Osteocyte (in vitro differentiated cells): ENCODE data around the gene UBTD1. TPM values are rescaled to one million over a fixed set of nuclear protein-coding genes. Genes with fewer than 3 reads are reported as not detected.

Experiments used
- DNase-seq: peaks from one replicate; pipeline ENCODE4 v3.0.0; 2021; ENCODE audit warnings: mixed read lengths; ENCODE audit not compliant: unreplicated experiment; ENCODE audit errors: extremely low spot score
- H3K27ac Mint-ChIP-seq: one replicate; pipeline ENCODE4 v1.8.0; 2021; ENCODE audit warnings: mild to moderate bottlenecking, mixed read lengths; ENCODE audit not compliant: unreplicated experiment
- H3K27me3 Mint-ChIP-seq: one replicate; pipeline ENCODE4 v1.8.0; 2021; ENCODE audit warnings: mixed read lengths; ENCODE audit not compliant: unreplicated experiment
- H3K36me3 Mint-ChIP-seq: one replicate; pipeline ENCODE4 v1.8.0; 2021; ENCODE audit warnings: mixed read lengths; ENCODE audit not compliant: unreplicated experiment
- H3K4me1 Mint-ChIP-seq: one replicate; pipeline ENCODE4 v1.8.0; 2021; ENCODE audit warnings: mixed read lengths; ENCODE audit not compliant: unreplicated experiment
- H3K4me3 Mint-ChIP-seq: one replicate; pipeline ENCODE4 v1.8.0; 2021; ENCODE audit warnings: mild to moderate bottlenecking, moderate library complexity, mixed read lengths; ENCODE audit not compliant: unreplicated experiment
- H3K9me3 Mint-ChIP-seq: one replicate; pipeline ENCODE4 v1.8.0; 2021; ENCODE audit warnings: mixed read lengths; ENCODE audit not compliant: unreplicated experiment
- total RNA-seq: library from RNA; stranded (reverse); gene quantifications from 2 replicates; pipeline ENCODE4 v1.2.1, GENCODE V29; 2021
- TF ChIP-seq, protein P1 (sequence below): fragments of 200-600 bp; sonication (generic); IDR thresholded peaks from 2 replicates; pipeline ENCODE4 v1.5.0; 2021; ENCODE audit warnings: antibody characterized with exemption, mild to moderate bottlenecking, moderate library complexity

The UBTD1 gene
- total RNA-seq, 1 donor from 2014 or later: 25.6 TPM

DNA sequence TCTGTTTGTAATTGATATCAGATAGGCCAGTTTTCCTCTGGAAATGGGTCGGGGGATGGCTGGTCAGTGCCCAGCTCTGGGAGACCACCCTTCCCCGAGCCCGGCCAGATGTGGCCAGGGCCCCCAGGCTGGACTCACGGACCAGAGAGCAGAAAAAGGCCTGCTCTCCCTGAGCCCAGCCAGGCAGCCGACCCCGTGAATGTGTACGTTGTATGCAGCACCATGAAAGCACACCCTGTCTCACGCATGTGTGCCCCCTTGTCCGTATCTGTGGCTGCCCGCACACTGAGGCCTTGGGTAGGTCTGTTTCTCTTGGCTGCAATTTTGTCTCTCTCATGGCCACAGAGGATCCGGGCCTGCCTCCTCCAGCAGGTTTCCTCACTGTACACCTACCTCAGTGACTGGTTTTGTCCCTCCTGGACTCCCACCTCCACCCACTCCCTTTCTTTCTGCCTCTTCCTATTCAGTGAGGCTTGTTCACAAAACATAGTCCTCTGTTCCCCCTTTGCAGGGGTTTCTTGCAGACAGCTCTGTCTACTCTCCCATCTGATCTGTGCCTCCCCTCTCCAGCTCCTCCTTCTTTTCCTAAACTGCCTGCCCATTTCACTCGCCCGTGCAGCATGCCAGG, 50.2 kb downstream of the UBTD1 start:
- DNase-seq: no peak
- Mint-ChIP-seq H3K9me3 (no peaks in the 10 kb centered on the region), H3K4me3 (no peak overlapping the region), H3K4me1 (peaks cover 41% of the 10 kb centered on the region), H3K27me3 (no peaks in the 10 kb centered on the region), H3K27ac (peak overlapping the region; percentile 69), H3K36me3 (no peaks in the 10 kb centered on the region)
- TF ChIP-seq, protein P1, sequence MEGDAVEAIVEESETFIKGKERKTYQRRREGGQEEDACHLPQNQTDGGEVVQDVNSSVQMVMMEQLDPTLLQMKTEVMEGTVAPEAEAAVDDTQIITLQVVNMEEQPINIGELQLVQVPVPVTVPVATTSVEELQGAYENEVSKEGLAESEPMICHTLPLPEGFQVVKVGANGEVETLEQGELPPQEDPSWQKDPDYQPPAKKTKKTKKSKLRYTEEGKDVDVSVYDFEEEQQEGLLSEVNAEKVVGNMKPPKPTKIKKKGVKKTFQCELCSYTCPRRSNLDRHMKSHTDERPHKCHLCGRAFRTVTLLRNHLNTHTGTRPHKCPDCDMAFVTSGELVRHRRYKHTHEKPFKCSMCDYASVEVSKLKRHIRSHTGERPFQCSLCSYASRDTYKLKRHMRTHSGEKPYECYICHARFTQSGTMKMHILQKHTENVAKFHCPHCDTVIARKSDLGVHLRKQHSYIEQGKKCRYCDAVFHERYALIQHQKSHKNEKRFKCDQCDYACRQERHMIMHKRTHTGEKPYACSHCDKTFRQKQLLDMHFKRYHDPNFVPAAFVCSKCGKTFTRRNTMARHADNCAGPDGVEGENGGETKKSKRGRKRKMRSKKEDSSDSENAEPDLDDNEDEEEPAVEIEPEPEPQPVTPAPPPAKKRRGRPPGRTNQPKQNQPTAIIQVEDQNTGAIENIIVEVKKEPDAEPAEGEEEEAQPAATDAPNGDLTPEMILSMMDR: no peak

DNA sequence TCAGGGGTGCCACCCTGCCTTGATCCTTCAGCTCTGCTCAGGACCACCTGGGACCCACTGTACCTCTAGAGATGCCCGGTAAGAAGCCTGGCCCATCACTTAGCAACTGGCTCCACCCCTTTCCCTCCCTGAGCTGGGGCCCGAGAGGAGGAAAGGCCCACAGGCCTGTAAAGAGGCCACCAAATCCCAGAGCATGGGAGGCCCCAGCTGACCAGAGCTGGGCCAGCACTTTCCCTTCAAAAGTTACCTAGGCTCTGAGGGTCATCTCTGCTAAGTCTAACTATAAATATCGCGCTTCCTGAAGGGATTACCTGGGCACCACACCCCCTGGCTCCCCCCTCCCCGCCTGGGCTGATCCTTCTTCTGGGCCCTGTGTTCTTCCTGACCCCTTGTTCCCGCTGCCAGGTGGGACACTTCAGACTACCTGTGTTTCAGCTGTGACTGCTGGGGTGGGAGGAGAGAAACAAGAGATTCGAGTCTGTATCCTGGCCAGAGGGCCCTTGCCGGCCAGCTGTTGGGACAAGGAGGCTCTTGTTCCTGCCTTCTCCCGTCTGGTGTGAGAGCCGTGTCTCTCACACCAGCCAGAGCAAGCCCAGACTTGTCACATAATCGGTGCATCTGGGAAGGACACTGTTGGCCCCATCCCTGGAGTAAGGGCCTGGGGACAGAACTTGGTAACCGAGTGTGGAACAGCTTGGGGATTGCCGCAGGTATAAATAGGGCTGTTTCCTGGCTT, 51.0 kb downstream of the UBTD1 start:
- H3K27me3 Mint-ChIP-seq: no peaks in the 10 kb centered on the region
- peaks cover 37% of the 10 kb centered on the region for H3K4me1 Mint-ChIP-seq
- peak overlapping the region; percentile 69 for H3K27ac Mint-ChIP-seq
- DNase-seq: no peak
- TF ChIP-seq, protein P1: no peak
- no peaks in the 10 kb centered on the region for H3K36me3 Mint-ChIP-seq
- no peaks in the 10 kb centered on the region for H3K9me3 Mint-ChIP-seq
- no peak overlapping the region for H3K4me3 Mint-ChIP-seq

DNA sequence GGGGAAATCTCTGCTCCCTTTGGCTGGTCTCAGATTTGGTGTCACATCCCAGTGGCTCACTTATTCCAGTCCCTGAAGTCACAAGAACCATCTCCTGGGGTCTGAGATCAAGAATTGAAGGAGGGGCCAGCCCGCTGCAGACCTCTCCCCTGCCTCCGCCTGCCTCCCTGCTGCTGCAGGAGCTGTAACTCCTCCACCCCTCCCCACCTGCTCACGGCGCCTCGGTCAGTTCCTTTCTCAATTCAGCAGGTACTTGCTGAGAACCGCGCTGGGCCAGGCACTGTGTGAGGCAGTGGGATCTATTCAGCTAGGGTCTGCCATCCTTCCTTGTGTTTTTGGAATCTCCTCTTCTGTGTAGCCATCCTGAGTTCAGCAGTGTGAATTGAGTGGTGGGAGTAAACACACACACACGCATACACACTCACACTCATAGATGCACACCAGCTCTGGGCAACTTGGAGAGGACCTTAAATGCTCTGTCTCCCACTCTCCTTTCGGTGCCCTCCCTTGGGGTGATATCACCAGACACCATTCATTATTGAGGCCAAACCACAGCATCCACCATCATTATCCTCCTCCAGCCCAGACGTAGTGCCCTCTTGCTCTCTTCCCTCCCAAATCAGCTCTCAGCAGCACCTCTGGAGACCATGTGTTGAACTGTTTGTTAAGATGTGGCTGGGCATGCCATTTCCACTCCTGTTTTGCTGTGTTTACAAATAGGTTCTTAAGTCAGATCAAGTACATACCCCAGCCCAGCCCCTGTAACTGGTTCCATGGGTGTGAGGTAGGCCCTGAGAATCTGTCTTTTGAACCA, 51.8 kb downstream of the UBTD1 start:
- Mint-ChIP-seq H3K4me3 (no peak overlapping the region), H3K36me3 (peaks cover 3% of the 10 kb centered on the region), H3K4me1 (peaks cover 37% of the 10 kb centered on the region)

DNA sequence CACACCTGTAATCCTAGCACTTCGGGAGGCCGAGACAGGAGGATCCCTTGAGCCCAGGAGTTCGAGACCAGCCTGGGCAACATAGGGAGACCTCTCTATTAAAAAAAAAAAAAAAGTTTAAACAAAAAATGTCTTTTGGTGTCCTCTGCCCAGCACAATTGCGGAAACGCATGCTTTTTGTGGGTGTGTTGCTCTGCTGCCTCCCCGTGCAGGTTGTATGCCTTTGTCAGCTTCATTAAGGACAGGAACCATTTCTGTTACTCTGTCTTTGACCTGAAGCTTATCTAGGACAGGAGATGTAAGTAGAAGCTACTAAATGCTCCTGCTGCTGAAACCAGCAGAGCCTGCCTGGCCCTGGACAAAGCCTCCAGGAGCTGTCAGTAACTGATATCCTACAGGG, 52.5 kb downstream of the UBTD1 start:
- TF ChIP-seq, protein P1: no peak
- no peak overlapping the region for H3K27ac Mint-ChIP-seq
- peaks cover 37% of the 10 kb centered on the region for H3K4me1 Mint-ChIP-seq
- H3K9me3 Mint-ChIP-seq: peaks cover 4% of the 10 kb centered on the region
- no peak overlapping the region for H3K4me3 Mint-ChIP-seq
- no peaks in the 10 kb centered on the region for H3K27me3 Mint-ChIP-seq
- H3K36me3 Mint-ChIP-seq: peaks cover 6% of the 10 kb centered on the region
- no peak for DNase-seq

More for the DNA sequence above, 51.8 kb downstream of the UBTD1 start:
- no peak for DNase-seq
- Mint-ChIP-seq H3K27ac (peak overlapping the region; percentile 69), H3K9me3 (no peaks in the 10 kb centered on the region), H3K27me3 (no peaks in the 10 kb centered on the region)
- TF ChIP-seq, protein P1: no peak
